Measurements from ENCODE around the gene DUSP21. TPM values are rescaled to one million over a fixed set of nuclear protein-coding genes. Genes with fewer than 3 reads are reported as not detected.

DUSP21 gene
- total and polyA plus RNA-seq, 2 of the 4 experiments (the other 2 are of a cell fraction): not detected

GRCh38 chrX:44843318-44843702, 511 bp upstream of the DUSP21 start:
- Histone ChIP-seq H2BK15ac (ENCODE audit: low read depth, low read length) (no peak overlapping the region), H3K27me3 (ENCODE audit: control insufficient read depth, insufficient read depth, low read length) (no peaks in the 10 kb centered on the region; the same call in 1 of the 2 replicates), H4K91ac (ENCODE audit: insufficient read depth, low read depth, low read length) (no peak overlapping the region), H3K4me1 (ENCODE audit: control insufficient read depth, insufficient read depth, low read length) (no peaks in the 10 kb centered on the region), H2BK20ac (ENCODE audit: low read depth, low read length) (no peak overlapping the region), H3K18ac (ENCODE audit: low read depth, low read length) (no peak overlapping the region), H3K9me3 (ENCODE audit: control insufficient read depth, insufficient read depth, low read length) (no peaks in the 10 kb centered on the region), H4K8ac (ENCODE audit: low read depth in 2 of 2, low read length in 2 of 2) (no peak overlapping the region), H3K27ac (ENCODE audit: insufficient read depth, low read length) (no peak overlapping the region), H2BK5ac (ENCODE audit: low read depth, low read length, poor library complexity, severe bottlenecking) (no peak overlapping the region), H3K79me1 (ENCODE audit: low read depth in 1 of 2, low read length in 2 of 2) (no peaks in the 10 kb centered on the region), H3K4ac (ENCODE audit: low read depth, low read length) (no peak overlapping the region), H2AK9ac (replicated peaks; ENCODE audit: low read depth, low read length, poor library complexity) (no peak overlapping the region), H2BK120ac (ENCODE audit: low read depth, low read length) (no peak overlapping the region), H4K20me1 (ENCODE audit: insufficient read depth, low read length) (no peaks in the 10 kb centered on the region), H3K14ac (replicated peaks; ENCODE audit: low read depth, low read length) (no peak overlapping the region), H3K36me3 (ENCODE audit: control insufficient read depth, insufficient read depth, low read length) (no peaks in the 10 kb centered on the region), H2AFZ (replicated peaks; ENCODE audit: low read length, poor library complexity) (no peak overlapping the region), H3K56ac (ENCODE audit: extremely low read depth, insufficient read depth, low read length) (no peak overlapping the region), H3K23ac (ENCODE audit: low read depth, low read length) (no peak overlapping the region), H3K9me1 (ENCODE audit: insufficient read depth, low read length) (no peaks in the 10 kb centered on the region), H3K4me3 (ENCODE audit: insufficient read depth, low read depth, low read length) (no peak overlapping the region), H3K4me2 (ENCODE audit: low read depth, low read length) (no peak overlapping the region), H4K5ac (ENCODE audit: low read depth, low read length) (no peak overlapping the region), H3K9ac (ENCODE audit: low read depth, low read length) (no peak overlapping the region), H2AK5ac (ENCODE audit: low read depth, low read length) (no peak overlapping the region)
- POLR2A ChIA-PET (ENCODE audit: unreplicated experiment): no interaction called here
- no TSS peak for BruUV-seq (replicated peaks)
- WGBS, 2 experiments (ENCODE audit: extremely low coverage in 2 of 2, insufficient read length in 1 of 2): no CpG with 5 or more reads among the region's 2 CpGs
- ATAC-seq (ENCODE audit: low read depth) (no peak), DNase-seq (no peak)
- TF ChIP-seq POLR2A (IDR thresholded peaks at IDR 0.05; ENCODE audit: low read depth, low read length): no peak
- no peak for TF ChIP-seq CHD1 (IDR thresholded peaks at IDR 0.05; ENCODE audit: low read depth, low read length)
- TF ChIP-seq MAFK (IDR thresholded peaks at IDR 0.05; ENCODE audit: low read depth, low read length): no peak
- TF ChIP-seq RCOR1 (IDR thresholded peaks at IDR 0.05; ENCODE audit: insufficient replicate concordance, low read length): no peak
- no peak for TF ChIP-seq CEBPB (IDR thresholded peaks at IDR 0.05; ENCODE audit: low read depth, low read length)
- TF ChIP-seq FOS (IDR thresholded peaks at IDR 0.05; ENCODE audit: low read depth, low read length): no peak
- TF ChIP-seq RAD21 (IDR thresholded peaks at IDR 0.05; ENCODE audit: low read length): no peak
- no peak for TF ChIP-seq CTCF (conservative IDR thresholded peaks at IDR 0.05; ENCODE audit: low read depth, low read length)
- no peak for TF ChIP-seq NFE2L2 (IDR thresholded peaks at IDR 0.05; ENCODE audit: low read depth, low read length)
- no peak for TF ChIP-seq RFX5 (IDR thresholded peaks at IDR 0.05; ENCODE audit: low read depth, low read length)
- no peak for TF ChIP-seq BHLHE40 (IDR thresholded peaks at IDR 0.05; ENCODE audit: low read depth, low read length)
- TF ChIP-seq SMC3 (IDR thresholded peaks at IDR 0.05; ENCODE audit: low read depth, low read length): no peak
- no peak for TF ChIP-seq USF2 (IDR thresholded peaks at IDR 0.05; ENCODE audit: low read depth, low read length)
- no peak for TF ChIP-seq MXI1 (IDR thresholded peaks at IDR 0.05; ENCODE audit: borderline replicate concordance, low read depth, low read length)
- no peak for TF ChIP-seq MAZ (IDR thresholded peaks at IDR 0.05; ENCODE audit: borderline replicate concordance, low read depth, low read length)
- TF ChIP-seq ELK1 (IDR thresholded peaks at IDR 0.05; ENCODE audit: borderline replicate concordance, low read depth, low read length): no peak
- CTCF ChIA-PET: no interaction called here
- dilution Hi-C loops (cut with HindIII; ENCODE audit: low sequenced_read_pairs, unreplicated experiment): no loop called here
- intact Hi-C loops (cut with micrococcal nuclease): no loop called here
- in situ Hi-C loops (cut with MboI; ENCODE audit: low sequenced_read_pairs): no loop called here
